GM04504 (cell line): ENCODE results near the gene CPT2.
"Not testable (repeated sequence)": the region's sequence is repeated elsewhere in the genome, so short reads cannot be mapped to it uniquely, and the experiment has no call there.

Experiments
- DNase-seq: peaks from one replicate; pipeline ENCODE4 v3.0.0-alpha.2; 2012; ENCODE audit warnings: low read depth

CPT2 gene

DNA sequence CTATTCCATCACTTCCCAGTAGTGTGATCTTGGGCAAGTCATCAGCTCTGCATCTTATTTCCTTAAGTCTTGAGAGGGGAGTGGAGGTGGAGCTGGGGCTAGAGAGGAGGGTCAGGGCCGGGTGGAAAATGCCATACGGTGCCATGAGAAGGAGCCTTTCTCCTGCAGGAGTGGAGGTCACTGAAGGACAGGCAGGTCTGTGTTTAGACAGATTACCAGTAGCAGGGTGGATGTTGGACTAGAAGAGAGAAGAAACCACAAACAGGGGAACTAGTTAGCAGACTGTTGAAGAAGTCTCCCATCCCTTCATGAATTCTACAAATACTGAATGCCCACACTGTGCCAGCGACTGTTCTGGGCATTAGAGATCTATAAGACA is 13.9 kb upstream of the CPT2 start:
- DNase-seq: no peak

DNA sequence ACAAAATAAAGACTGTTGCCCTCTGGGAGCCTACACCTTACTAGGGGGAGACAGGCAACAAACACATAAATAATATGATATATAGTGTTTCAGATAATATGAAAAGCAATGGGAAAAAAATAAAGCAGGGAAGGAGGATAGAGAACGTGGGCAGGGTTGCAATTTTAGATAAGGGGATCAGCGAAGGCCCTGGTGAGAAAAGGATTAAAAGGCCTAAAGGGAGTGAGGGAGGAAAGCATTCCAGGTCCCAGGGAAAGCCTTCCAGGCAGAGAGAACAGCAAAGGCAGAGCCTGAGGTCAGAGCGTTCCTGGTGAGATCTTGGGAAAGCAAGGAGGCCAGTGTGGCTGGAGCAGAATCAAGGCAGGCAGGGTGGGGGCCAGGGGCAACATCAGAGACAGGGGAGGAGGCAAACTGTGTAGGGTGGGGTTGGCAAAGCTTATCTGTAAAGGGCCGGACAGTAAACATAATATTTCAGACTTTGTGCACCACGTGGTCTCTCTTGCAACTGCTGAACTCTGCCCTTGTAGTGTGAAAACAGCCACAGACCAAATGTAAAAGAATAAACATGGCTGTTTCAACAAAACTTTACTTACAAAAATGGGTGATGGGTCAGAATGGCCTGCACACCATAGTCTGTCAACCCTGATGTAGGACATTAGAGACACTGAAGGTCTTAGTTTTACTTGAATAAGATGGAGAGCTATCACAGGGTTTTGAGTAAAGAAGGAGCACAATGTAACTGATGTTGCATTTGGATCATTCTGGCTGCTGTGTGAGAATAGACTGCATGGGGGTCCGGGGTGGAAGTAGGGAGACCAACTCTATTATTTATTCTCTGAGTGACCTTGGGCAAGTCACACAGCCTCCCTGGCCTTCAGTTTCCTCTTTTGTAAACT is 13.3 kb upstream of the CPT2 start:
- no peak for DNase-seq

DNA sequence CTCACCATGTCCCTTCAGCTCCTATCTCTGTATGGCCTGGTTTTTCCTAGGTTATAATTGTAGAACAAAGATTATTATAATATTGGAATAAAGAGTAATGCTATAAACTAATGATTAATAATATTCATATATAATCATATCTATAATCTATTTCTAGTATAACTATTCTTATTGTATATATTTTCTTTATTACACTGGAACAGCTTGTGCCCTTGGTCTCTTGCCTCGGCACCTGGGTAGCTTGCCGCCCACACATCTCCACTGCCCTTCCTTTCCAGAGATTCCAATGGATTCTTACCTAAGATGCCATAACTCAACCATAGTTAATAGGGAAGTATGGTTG is 10.7 kb upstream of the CPT2 start:
- DNase-seq: not testable (repeated sequence)

DNA sequence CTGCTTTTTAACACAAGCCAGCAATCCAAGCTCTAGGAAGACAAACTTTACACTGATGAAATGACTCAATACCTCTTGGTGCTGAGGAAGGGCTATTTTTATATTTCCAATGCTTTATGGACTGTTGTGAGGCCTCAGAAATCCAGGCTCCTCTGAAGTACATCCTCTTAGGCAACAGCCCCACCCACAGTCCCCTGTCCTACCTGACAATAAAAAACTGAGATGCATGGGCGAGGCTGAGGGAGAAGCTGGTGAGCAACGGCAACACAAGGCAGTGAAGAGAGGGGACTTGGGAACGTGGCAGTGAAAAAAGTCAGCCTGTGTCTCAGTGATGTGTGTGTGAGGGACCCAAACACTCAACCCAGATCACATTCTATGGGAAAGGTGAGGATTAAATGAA is 10.1 kb upstream of the CPT2 start:
- no peak for DNase-seq

DNA sequence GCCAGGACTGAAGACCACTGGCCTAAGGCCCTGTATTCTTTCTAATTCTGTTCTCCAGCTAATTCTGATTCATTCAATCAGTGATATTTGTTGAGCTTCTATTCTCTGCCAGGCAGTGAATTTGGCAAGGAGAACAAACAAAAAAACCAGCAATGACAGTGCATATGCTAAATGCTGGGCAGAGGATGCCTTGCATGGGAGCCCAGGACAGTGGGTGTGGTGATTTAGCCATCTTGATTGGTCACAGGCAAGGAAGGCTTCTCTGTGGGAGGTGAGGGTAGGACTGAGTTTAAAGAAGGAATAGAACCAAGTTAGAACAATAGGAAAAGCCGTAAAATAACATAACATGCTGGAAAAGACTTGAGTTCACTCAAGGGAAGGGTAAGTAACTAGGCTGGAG is 9.2 kb upstream of the CPT2 start:
- DNase-seq: no peak

DNA sequence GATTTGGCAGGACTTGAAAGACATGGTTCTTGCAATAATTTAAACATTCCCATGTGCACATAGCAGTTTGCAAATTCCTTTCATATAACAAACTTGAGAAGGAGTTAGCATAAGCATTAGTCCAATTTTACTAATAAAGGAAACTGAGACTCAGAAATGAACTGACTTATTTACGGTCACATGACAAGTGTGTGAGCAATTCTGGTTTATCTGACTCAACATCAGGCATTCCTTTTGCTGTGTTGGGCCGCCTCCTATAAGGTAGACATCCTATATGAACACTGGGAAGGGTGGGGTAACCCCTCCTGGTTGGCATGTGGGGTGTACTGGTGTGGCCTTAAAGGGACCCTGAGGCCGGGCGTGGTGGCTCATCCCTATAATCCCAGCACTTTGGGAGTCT is 8.5 kb upstream of the CPT2 start:
- DNase-seq: no peak

DNA sequence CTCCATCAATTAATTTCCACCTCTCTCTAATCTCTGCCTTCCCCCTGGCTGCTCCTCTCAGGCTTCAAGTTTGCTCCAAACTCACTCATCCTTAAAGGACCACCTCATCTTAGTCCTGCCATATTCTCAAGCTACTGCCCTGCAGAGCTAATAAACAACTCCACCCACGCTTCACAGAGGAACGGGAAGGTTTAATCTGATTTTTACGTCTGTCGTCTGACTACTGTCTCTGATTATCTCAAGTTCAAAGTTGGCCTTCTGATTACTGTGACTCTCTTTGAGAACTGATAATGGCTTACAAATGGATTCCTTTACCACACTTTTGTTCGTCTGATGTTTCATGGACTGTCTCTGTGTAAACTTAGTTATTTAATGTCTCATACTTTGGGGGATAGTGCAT is 7.6 kb upstream of the CPT2 start:
- no peak for DNase-seq

DNA sequence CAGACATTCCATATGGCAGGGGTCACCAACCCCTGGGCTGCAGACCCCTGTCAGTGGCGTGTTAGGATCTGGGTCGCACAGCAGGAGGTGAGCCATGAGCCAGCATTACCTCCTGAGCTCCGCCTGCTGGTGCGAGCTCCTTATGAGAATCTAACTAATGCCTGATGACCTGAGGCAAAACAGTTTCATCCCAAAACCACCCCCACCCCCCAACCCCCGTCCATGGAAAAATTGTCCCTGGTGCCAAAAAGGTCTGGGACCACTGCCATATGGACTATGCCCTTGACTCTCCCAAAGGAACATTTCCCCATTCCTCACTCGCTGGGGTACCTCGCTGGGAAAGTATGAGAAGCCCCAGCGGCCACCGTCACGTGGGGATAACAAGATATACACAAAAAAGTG is 6.4 kb upstream of the CPT2 start:
- DNase-seq: no peak

DNA sequence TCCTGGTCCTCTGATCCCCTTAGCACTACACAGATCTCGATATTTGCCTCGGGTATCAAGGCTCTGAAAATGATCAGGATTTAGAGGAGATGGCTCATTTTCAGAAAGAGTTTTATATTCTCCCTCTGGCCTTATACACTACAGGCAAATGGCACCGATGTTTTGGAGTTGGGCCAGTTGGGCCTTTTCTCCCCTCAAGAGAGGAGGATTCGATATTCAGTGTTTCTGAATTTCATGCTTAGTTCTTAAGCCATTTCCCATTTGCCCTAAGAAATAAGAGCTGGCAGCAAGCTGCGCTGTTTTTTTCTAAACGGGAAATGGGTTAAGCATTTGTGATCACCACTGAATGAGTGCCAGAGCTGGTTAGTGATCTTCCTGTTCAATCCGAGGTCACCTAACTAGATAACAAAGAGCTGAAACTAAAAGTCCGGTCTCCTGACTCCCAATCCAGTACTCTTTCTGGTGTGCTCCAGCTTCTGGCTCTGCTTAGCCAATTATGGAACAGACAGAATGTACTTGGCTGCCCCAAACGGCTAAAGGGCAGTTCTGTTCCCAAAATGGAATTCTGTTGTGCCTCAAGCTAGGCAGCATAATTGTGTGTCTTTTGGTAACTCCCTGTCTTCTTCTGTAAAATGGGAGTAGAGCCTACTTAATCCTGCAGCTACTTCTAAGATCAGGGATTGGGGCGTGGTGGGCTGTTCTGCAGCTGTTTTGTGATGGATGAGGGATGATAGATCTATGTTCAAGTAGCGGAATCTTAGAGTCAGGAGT is 1.2 kb upstream of the CPT2 start:
- no peak for DNase-seq

DNA sequence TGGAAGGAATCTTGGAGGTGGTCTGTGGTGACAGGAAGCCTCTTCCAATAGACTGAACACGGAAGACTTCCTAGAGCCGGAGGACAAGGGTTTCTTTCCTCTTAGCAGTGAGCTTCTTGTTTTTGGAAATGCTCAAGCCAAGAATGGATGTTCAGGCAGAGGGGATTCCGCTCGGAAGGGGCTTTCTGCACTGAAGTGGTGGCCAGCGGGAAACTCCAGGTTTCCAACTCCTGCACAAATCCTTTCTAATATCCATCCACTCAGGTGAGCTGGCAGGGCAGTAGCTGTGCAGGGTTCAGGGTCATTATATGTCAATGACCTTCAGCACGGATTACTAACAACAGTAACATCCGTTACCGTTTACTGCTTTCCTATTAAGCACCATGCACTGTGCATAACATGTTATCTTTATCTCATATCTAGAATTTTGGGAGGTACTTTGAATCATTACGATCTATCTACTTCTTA is 573 bp upstream of the CPT2 start:
- DNase-seq: no peak

DNA sequence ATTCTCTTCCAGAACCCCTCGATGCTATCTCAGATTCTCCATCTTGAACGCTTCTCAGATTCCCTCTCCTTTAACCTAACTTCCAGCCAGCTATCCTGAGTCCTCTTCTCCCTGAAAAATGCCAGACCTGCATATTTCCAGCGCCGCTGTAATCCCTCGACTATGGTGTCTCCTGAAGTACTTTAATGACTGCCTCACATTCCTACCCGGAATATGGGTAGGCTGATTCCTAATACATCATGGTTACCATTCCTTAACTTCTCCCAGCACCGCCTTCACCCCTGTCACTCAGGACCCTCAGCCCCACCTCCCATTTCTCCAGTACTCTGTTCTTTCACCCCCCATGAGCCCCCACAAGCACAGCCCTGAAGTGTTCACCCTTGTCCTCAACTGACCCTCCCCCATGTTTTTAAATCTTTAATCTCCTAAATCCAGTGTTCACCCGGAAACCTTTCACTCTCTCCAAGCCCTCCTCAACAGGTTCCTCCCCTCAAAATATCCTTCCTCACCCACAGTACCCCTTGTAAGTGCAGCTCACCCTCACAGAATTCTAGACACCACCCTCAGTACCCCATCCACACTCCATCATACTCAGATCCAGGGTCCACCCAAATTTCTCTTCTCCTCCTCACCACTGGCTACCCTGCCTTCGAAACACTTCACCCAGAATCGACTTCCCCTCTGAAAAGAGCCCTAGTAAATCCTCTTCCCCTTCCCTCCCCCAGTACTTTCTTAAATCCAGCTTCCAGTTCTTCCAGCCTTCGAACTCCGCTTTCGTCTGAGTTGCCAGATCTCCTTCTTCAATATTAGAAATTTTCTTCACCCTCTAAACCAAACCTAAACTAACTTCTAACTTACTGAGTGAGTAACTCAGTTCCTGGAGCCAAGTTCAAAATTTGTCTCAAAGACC is 922 bp downstream of the CPT2 start:
- DNase-seq: no peak

DNA sequence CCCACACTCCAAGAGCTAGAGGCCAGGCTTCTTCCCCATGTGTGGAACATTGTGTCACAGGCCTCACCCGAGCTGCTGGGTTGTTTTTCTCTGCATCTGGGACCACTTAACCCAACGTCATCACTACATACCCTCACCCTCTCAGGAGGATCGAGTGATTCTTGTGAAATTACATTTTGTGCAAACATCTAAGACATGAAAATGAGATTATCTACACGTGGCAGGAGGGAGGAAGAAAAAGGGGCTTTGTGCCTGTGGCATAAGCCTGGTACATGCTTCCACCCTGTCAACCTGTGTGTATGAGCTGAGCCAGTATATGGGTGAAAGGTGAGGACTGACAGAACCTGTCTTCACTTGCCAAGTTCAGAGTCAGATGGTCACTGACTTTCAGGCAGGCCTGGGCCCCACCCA is 1.6 kb downstream of the CPT2 start:
- peak; percentile 58 for DNase-seq

DNA sequence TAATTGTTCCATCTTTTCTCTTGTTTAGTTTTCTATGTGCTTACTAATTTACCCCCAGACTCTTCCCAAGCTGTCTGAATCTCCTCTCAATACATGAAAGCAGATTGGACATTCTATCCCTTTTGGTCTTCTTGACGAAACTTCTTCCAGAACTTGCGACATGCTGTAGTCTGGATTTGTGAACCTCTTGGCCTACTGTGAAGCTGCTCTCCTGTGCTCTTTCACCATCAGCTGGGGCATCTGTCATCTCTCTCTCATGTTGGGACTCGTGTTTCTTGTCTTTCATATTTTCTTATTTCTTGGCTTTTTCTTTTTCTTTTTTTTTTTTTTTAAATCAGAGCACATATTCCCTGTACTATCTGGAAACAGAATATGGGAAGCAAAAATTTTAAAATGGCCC is 6.8 kb downstream of the CPT2 start:
- DNase-seq: no peak

DNA sequence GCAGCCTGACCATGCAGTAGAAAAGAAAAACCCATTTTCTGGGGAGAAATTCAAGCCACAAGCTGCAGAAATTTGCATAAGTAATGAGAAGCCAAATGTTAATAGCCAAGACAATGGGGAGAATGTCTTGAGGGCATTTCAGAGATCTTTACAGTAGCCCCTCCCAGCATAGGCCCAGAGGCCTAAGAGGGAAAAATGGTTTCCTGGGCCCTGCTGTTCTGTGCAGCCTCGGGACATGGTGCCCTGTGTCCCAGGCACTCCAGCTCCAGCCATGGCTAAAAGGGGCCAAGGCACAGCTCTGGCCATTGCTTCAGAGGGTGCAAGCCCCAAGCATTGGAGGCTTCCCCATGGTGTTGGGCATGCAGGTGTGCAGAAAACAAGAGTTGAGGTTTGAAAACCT is 8.9 kb downstream of the CPT2 start:
- DNase-seq: not testable (repeated sequence)

DNA sequence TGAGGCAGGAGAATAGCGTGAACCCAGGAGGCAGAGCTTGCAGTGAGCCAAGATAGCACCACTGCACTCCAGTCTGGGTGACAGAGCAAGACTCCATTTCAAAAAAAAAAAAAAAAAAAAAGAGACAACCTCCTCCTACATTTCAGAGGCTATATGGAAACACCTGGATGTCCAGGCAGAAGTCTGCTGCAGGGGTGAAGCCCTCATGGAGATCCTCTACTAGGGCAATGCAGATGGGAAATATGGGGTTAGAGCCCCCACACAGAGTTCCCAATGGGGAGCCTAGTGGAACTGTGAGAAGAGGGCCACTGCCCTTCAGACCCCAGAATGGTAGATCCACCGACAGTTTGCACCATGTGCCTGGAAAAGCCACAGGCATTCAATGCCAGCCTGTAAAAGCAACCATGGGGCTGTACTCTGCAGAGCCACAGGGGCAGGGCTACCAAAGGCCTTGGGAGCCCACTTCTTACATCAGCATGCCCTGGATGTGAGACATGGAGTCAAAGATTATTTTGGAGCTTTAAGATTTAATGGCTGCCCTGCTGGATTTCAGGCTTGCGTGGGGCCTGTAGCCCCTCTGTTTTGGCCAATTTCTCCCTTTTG is 9.6 kb downstream of the CPT2 start:
- DNase-seq: not testable (repeated sequence)

DNA sequence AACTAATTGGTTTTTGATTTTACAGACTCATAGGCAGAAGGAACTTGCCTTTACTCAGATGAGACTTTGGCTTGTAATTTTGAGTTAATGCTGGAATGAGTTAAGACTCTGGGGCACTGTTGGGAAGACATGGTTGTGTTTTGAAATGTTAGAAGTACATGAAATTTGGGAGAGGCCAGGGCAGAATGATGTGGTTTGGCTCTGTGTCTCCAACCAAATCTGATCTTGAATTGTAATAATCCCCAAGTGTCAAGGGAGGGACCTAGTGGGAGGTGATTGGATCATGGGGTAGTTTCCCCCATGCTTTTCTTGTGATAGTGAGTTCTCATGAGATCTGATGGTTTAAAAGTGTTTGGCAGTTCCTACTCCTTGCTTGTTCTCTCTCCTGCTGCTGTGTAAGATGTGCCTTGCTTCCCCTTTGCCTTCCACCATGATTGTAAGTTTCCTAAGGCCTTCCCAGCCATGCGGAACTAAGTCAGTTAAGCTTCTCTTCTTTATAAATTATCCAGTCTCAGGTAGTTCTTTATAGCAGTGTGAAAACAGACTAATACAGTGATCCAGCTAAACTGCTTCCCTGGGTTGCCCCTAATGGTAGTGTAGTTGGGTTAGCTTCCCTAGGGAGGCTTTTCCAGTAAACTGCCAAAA is 10.2 kb downstream of the CPT2 start:
- DNase-seq: no peak

DNA sequence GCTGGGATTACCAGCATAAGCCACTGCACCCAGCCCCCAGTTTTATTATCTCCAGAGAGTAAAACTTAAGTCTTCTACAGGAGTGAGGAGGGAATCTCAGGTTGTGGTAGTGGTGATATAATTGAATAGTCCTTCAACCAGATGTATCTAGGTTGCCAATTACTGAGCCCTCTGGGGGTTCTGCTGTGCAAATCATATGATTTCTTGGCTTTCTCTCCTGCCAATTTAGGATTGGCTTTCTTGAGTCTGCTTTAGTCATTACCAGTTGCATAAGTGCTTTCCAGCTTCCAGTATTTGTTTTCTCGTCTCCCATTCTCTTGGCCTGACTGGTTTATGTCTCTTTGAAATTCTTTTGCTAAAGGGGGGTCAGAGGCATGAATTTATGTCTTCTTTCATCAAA is 11.1 kb downstream of the CPT2 start:
- no peak for DNase-seq

DNA sequence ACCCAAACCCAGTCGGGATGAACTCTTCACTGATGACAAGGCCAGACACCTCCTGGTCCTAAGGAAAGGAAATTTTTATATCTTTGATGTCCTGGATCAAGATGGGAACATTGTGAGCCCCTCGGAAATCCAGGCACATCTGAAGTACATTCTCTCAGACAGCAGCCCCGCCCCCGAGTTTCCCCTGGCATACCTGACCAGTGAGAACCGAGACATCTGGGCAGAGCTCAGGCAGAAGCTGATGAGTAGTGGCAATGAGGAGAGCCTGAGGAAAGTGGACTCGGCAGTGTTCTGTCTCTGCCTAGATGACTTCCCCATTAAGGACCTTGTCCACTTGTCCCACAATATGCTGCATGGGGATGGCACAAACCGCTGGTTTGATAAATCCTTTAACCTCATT is 13.7 kb downstream of the CPT2 start:
- DNase-seq: no peak

DNA sequence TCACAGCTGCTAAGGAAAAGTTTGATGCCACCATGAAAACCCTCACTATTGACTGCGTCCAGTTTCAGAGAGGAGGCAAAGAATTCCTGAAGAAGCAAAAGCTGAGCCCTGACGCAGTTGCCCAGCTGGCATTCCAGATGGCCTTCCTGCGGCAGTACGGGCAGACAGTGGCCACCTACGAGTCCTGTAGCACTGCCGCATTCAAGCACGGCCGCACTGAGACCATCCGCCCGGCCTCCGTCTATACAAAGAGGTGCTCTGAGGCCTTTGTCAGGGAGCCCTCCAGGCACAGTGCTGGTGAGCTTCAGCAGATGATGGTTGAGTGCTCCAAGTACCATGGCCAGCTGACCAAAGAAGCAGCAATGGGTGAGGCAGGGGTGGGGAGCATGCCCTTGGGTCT is 14.3 kb downstream of the CPT2 start:
- DNase-seq: no peak

DNA sequence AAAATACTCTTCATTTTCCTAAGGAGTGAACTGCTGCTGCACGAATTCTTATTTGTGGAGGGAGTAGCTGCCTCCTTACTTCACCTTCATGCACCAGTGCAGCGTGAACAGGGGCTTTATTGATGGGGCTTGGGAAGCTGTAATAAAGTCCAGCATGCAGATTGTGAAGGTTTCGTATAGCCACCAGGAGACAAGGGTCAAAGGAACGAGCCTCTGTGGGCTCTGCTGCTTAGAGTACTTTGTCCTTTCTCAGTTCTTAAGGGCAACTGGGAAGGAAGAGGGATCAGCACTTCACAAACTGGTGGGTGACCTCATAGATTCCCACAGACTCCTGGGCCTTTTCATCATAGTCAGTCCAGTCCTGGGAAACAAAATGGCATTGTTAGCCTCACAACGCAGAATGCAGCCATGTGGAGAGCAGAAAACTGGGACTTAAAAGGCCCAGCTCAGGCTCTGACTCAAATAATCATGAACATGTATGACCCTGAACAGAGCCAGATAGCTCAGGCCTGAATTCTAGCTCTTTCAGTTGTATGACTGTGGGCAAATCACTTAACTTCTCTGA is 17.8 kb downstream of the CPT2 start:
- DNase-seq: no peak

DNA sequence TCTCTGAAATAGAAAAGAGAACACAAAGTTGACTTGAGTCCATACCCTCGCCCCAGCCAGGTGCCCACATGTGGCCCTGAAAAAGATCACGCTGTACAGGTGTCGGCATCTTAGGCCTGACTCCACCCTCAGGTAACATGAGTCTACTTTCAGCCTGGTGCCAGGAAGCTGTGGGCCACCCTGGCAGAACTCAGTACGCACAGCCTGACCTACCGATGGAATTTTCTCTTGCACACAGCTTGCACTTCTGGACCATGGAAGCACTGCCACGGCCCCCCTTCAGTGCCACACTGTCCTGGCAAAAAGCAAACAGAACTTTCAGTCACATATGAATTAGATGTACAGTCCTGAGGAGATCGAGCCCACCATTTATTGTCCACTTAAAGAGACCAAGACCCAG is 21.6 kb downstream of the CPT2 start:
- DNase-seq: no peak
